Right forelimb (tissue), 1 donor: ENCODE measurements around the gene NELFCD.
"Not testable (repeated sequence)": the region's sequence is repeated elsewhere in the genome, so short reads cannot be mapped to it uniquely, and the experiment has no call there.

Experiments
- DNase-seq: peaks from one replicate; pipeline ENCODE4 v3.0.0-alpha.2; 2018

The NELFCD gene, protein sequence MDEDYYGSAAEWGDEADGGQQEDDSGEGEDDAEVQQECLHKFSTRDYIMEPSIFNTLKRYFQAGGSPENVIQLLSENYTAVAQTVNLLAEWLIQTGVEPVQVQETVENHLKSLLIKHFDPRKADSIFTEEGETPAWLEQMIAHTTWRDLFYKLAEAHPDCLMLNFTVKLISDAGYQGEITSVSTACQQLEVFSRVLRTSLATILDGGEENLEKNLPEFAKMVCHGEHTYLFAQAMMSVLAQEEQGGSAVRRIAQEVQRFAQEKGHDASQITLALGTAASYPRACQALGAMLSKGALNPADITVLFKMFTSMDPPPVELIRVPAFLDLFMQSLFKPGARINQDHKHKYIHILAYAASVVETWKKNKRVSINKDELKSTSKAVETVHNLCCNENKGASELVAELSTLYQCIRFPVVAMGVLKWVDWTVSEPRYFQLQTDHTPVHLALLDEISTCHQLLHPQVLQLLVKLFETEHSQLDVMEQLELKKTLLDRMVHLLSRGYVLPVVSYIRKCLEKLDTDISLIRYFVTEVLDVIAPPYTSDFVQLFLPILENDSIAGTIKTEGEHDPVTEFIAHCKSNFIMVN

DNA sequence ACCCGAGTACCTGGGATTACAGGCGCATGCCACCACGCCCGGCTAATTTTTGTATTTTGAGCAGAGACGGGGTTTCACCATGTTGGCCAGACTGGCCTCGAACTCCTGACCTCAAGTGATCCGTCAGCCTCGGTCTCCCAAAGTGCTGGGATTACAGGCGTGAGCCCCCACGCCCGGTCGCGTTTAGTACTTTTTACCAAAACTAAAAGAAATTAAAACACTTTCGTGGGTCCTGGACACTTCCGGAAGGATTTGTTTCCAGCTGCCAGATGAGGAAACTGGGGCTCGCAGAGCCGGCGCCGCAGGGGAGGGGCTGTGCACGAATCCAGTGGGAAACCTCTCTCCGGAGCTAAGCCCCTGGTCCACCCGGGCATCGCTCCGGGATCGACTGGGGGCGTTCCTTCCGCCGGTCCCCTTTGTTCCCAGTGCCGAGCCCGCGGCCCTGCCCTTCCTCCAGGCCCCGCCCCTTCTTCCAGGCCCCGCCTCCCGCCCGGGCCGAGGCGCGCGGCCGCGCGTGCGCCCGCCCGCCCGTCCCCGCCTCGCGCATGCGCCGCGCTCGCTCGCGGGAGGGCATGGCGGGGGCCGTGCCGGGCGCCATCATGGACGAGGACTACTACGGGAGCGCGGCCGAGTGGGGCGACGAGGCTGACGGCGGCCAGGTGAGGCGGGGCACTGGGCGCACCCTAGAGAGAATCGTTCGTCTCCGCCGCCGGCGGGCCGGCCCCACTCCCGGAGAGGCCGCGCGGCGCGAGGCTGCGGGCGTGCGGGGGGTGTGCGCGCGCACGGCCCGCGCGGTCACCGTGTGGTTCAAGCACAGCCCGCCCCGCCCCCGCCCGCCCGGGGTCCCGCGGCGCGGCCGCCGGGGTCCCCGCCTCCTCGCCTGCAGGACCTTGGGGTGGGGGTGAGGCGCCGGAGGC, at the start of gene NELFCD:
TSS of gene NELFCD (plus strand) at position 546 of the 917 bp plus-strand sequence. CDS start at position 600, 54 bp downstream.
- peak; percentile 95 for DNase-seq

DNA sequence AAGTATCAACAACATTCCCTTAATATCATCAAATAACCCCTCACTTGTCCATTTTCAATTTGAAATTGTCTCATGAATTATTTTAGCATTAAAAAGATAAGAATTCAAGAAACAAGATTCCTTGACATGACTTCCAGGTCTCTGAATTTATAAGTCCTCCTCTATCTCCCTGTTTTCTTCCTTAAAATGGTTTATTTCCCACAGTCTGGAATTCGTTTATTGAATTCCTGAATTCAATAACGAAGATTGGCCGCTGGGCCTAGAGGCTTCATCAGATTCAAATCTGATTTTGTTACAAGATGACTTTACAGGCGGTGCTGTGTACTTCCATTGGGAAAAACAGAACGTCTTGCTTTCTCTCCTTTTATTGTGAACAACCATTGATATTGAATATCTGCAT, 48.9 kb upstream of the NELFCD start:
- no peak for DNase-seq

DNA sequence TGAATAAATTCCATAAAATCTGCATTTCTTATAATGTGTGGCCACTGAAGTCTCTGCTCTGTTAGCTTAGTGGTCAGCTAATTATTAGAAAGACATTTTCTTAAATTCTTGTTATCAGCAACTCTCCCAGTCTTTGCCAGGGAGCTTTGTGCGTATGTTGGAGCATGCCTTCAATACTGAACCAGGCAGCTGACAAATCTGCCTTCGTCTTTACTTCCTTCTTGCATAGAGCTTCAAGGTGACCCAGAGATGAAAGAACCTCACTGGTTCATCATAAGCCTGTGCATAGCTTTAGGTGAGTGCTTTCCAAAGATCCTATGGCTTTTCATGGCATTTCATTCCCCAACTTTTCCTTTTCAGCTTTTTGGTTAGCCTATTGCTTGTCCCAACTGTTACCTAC, 43.0 kb upstream of the NELFCD start:
- no peak for DNase-seq

DNA sequence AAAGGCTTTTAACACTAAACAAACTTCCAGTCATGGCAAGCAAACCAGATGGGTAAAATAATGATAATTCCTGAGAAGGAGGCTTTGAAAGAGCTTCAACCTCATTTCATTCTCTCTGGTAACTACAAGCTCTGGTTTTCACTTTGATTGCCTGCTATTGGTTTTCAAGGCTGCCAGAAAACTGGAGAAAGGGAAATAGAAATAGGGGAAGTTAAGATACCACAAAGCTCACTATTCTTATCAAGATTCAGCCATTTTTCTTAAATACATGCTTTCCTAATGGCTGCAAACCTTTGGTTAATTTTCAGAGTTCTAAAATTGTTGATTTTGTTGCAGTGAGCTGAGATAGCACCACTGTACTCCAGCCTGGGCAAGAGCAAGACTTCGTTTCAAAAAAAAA, 42.5 kb upstream of the NELFCD start:
- DNase-seq, result no peak

DNA sequence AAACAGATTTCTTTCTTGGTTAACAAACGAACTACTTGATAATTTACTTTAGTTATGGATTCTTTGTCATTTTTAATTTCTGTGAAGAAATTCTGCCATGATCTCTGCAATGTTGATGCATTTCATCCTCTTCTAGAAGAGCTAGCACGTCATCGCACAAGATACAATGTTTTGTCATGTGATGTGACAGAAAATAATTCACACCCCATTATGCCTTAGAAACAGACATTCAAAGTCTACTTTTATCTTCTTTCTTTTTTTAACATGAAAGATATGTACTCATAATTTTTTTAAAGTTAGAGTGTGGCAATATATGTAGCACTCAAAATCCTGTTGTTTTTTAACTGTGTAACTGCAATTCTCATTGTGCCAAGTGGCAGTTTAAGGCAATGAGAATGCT, 39.6 kb upstream of the NELFCD start:
- DNase-seq, result no peak

DNA sequence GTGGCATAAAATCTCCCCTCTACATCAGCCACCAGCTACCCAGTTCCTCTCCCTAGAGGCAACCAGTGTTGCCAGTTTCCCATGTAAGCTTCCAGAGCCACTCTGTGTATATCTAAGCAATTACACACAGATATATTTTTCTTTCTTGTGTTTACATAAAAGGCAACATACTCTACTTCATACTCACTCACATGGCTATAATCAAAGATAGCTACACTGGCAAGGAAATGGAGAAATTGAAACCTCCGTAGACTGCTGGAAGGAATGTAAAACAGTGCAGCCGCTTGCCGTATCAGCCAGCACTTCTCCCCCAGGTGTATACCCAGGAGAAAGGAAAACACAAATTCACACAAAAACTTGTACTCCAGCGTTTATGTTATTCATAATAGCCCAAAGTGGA, 38.5 kb upstream of the NELFCD start:
- no peak for DNase-seq

DNA sequence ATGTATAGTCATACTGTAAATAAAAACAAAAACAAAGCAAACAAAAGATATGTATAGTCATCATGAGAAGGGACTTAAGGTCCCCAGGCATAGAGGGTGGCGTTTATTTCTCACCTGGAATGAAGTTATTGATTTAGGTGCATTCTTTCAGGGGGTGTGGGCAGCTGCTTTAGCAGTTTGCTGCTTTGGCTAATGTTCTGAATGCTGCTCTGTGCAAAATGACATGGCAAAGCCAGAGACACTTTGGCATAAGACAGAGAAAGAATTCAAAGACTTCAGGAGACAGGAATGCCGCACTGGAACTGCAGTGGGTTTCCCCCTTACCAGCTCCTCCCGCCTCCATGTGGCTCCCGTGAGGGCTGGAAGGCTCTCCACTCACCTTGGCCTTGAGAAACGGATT, 36.4 kb upstream of the NELFCD start:
- no peak for DNase-seq

DNA sequence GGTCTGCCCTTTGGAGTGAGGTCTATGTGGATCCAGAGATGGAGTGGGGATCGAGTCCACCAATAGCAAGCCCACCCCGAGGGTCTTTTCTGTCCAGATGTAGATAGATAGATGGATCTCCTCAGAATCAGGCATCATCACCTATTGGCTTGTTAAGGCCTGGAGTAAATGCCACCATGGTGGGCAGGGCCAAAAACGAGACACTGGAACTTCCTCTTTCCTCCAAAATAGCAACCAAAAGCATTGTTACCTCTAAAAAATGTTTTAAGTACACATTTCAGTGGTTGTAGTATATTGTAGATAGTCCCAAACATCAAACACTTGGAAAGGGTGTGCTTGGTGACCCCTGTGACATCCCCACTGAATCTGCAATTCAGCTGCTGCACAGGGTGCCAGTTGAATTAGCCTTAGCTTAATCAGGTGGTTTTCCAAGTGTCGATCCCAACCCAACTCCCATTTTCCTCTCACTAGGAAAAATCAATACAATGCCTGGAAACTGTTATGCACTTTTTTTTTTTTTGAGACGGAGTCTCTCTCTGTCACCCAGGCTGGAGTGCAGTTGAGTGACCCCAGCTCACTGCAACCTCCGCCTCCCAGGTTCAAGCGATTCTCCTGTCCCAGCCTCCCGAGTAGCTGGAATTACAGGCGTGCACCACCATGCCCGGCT, 35.0 kb upstream of the NELFCD start:
- no peak for DNase-seq

DNA sequence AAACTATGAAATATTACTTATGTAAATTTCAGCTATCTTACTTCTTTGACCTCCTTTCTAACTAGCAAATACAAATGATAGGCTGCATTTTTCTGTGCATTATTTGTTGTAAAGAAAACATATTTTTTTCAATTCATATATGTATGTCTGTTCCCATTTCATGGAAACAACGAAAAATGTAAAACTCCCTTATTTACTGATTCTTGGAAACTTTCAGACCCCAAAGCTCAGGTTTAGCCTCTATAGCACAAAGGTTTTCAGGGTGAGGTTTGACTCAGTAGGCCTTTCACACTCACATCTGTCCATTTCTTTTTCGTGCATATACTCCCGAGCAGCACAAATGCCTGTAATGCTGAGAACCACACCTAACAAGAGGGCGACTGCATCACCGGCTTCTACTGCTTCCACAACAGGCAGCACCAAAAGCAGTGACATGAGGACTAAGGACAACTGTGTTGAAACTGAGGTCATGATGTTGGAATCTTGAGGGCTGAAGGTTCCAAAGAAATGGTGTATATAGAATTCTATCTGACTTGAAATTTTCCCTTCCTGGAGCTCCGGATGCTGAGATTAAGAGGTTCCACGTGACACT, 33.2 kb upstream of the NELFCD start:
- not testable (repeated sequence) for DNase-seq

DNA sequence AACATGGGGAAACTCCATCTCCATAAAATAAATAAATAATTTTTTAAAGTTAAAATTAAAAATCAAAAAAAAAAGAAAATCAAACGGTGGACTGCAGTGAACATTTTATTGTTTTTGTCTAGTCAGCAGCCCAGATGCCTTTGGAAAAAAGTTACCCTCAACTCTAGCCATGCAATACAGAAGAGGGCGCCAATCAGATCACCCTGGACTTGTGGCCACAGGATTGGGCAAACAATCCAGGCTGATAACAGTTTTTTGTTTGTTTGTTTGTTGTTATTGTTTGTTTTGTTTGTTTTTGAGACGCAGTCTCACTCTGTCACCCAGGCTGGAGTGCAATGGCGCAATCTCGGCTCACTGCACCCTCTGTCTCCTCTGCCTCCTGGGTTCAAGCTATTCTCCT, 30.5 kb upstream of the NELFCD start:
- no peak for DNase-seq

DNA sequence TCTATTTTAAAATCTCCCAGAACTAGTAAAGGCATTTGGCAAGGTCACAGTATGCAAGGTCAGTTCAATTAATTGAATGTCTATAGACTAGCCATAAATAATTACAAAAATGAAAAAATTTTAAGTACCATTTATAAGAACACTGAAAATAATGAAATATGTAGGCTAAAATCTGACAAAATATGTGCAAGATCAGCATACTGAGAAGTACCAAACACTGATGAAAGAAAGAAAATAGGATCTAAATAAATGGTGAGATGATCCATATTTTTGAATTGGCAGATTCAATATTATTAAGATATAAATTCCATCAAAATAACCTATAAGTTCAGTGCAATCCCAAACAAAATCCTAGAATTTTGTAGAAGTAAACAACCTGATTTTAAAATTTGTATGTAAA, 28.0 kb upstream of the NELFCD start:
- no peak for DNase-seq

DNA sequence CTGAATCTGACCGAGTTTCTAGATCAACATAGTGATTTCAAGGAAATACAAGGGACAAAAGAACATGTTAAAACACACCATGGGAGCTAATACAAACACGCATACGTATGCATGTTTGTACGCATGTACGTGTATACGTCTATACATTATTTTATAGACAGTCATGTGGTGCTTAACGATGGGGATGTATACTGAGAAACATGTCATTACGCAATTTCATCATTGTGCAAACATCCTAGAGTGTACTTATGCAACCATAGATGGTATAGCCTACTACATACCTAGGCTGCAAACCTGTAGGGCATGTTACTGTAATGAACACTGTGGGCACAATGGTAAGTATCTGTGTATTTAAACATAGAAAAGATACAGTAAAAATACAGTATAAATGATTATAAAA, 25.0 kb upstream of the NELFCD start:
- DNase-seq, result no peak

DNA sequence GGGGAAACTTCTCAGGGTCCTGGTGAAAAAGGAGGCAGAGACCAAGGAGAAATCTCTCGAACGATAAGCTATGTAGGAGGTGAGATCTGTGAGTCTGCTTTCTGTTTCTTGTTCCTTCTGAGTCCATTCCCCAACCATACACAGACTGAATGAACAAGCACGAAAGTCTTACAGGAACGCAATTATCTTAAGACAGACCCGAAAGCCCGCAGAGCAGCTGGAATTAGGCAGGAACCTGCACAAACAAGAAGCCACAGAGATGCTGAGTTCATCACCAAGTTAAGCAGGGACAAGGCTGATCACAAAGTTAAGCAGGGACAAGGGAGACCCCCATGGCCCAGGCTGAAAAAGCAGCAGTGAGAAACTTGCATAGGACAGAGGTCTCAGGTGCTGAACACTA, 21.4 kb upstream of the NELFCD start:
- no peak for DNase-seq

DNA sequence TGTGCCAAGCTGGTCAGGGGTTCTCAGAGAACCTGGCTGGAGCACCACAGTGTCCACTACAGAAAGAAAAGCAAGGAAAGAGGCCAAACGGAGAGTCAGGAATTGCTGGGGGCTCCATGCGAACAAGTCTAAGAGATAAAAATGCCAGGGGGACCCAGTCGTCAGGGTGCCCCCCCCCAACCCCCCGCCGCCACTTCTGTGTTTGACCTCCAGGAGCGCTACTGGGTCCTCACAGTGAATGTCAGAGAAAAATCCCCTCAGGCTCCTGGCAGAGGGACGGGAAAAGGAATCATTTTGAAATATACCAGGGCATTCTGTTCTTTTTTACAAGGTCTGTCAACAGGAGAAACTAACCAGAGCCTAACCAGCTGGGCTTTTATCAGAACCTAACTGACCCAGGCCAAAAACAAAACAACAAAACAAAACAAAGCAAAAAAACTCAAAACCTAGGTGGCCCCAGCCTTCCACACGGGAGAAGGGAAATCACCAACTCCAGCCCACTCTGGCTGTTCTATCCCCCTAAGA, 17.9 kb upstream of the NELFCD start:
- DNase-seq, result no peak

DNA sequence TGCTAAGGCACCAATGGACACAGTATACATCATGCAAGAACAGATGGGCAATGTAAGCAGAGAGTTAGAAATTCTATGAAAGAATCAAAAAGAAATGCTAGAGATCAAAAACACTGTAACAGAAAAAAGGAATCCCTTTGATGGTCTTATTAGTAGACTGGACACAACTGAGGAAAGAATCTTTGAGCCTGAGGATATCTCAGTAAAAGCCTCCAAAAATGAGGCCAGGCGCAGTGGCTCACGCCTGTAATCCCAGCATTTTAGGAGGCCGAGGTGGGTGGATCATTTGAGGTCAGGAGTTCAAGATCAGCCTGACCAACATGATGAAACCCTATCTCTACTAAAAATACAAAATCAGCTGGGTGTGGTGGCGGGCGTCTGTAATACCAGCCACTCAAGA, 17.1 kb upstream of the NELFCD start:
- DNase-seq, result not testable (repeated sequence)

DNA sequence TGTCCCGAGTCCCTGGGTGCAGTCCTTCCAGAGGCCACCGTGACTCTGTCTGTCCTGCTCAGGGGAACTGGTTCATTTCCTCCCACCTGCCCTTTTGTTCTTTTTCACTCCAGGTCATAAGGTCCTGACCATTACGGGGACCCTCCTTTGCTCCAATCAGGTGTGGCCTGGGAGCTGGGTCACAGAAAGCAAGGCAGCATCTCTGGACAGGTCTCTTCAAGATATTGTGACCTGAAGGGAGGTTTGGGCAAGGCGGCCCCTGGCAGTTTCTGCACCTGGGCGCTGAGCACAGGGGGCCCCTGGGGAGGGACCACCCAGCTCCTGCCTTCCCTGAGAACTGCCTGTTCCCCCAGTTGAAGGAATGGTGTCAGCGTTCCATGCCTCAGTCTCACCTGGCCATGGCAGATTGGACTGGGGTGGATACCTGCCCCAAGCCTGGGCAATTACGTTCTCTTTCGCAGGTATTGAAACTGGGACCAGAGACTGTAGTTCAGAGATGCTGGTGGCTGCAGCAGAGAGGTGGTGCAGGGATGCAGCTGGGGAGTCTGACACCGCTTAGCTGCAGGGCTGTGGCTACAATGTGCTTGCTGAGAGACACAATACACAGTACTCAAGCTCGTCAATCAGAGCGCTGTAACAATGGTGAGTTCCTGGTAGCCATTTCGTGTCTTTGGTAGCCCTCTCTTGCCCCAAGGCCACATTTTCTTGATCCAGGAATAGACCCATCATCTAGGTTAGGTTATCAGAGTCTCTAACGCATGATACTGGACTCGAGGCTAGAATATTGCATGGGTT, 15.6 kb upstream of the NELFCD start:
- no peak for DNase-seq

DNA sequence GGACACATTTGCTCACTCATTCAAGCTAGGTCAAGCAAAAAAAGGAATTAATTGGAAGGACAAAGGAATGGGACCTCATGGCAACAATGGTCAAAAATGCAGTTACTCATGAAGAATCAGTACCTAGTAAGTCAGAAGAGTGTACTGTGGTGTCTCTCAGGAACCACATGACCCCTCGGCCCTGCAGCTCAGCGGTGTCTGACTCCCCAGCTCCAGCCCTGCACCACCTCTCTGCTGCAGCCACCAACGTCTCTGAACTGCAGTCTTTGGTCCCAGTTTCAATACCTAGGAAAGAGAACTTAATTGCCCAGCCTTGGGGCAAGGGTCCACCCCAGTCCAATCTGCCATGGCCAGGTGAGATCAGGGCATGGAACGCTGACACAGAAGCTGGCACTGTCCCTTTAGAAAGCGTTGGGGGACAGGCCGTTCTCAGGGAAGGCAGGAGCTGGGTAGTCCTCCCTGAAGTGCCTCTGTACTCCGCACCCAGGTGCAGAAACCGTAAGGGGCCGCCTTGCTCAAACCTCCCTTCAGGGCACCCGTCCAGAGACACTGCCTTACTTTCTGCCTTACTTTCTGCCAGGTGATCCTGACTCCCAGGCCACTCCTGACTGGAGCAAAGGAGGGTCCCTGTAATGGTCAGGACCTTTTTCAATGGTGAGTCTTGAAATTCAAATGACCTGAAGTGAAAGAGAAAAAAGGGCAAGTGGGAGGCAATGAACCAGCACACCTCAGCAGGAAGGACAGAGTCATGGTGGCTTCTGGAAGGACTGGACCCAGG, 13.2 kb upstream of the NELFCD start:
- no peak for DNase-seq

DNA sequence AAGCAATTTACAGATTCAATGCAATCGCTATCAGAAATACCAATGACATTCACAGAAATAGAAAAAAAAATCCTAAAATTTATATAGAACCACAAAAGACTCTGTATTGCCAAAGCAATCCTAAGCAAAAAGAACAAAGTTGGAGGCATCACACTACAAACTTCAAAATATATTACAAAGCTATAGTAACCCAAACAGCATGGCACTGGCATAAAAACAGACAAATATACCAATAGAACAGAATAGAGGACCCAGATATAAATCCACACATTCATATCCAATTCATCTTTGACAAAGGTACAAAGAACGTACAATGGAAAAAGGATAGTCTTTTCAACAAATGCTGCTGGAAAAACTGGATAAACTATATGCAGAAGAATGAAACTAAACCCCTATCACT, 11.6 kb upstream of the NELFCD start:
- no peak for DNase-seq

DNA sequence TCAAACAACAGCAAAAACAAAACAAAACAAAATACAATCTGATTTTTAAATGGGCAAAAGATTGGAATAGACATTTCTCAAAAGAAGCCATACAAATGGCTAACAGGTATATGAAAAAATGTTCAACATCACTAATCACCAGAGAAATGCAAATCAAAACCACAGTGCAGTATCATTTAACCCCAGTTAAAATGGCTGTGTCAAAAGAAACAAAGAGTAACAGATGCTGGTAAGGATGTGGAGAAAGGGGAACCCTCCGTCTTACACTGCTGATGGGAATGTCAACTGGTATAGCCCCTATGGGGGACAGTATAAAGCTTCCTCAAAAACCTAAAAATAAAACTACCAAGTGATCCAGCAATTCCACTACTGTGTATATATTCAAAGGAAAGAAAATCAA, 10.9 kb upstream of the NELFCD start:
- no peak for DNase-seq

DNA sequence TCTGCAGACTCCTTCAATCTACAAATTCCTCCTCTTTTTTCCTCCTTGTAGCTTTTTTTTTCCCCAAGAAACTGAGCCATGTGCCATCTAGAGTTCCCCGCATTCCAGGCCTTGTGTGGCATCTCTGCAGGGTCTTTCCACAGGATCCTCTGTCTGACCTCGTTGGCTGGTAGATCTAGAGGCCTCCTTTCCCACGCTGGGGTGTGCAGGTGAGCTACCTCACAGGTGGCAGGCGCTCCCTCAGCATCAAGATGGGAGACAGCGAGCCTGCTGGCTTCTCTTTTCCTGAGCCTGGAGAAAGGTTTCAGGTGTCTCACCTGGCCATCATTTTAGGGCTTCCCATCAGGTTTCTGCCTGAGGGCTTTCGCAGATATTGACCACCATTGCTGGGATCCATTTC, 9.6 kb upstream of the NELFCD start:
- no peak for DNase-seq

DNA sequence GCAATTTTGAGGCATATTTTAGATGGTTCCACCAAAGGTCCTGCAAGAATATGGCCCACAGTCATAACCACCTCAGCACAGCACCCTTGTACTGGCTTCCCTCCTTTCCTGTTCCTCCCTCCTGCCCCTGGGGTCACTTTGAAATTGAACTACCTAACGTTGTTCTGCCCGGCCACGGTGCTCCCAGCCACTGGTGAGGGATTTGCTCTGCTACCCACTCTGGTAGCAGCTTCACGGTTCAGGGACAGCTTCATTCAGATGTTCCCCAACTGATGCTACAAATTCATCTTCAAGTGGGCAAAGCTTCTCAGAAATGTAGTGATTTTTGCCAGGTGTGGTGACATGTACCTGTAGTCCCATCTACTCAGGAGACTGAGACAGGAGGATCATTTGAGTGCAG, 7.9 kb upstream of the NELFCD start:
- DNase-seq, result no peak
